HCT116 (cell line): ENCODE data around the gene OR1E1. TPM values are rescaled to one million over a fixed set of nuclear protein-coding genes. Genes with fewer than 3 reads are reported as not detected.

ENCODE experiments used
- total RNA-seq: library from RNA; stranded (reverse); gene quantifications from one replicate; pipeline ENCODE4 v1.2.1, GENCODE V29; 2021; ENCODE audit not compliant: unreplicated experiment

The OR1E1 gene
- total RNA-seq, 1 experiment from 2014 or later, result not detected

Other genes with a start within 250 kb of the OR1E1 start
- gene OR1A2, start 200.9 kb downstream of the OR1E1 start, total RNA-seq, result not detected
- gene OR1A1, start 190.7 kb downstream of the OR1E1 start, total RNA-seq, result not detected
- not detected for gene OR3A1, start 100.0 kb downstream of the OR1E1 start, total RNA-seq
- not detected for gene OR3A2, start 12.1 kb downstream of the OR1E1 start, total RNA-seq
- gene OR3A3, start 13.0 kb upstream of the OR1E1 start, total RNA-seq, result not detected
- not detected for gene OR1E2, start 35.4 kb upstream of the OR1E1 start, total RNA-seq
- not detected for gene SPATA22, start 73.4 kb upstream of the OR1E1 start, total RNA-seq
- gene ASPA, start 77.6 kb upstream of the OR1E1 start, total RNA-seq, result not detected
- gene TRPV3, start 159.4 kb upstream of the OR1E1 start, total RNA-seq, result 1.4 TPM
- 5.5 TPM for gene TRPV1, start 211.0 kb upstream of the OR1E1 start, total RNA-seq
- 19.6 TPM for gene SHPK, start 237.8 kb upstream of the OR1E1 start, total RNA-seq
- 7.9 TPM for gene CTNS, start 238.3 kb upstream of the OR1E1 start, total RNA-seq